ENCODE results near the gene UNC13B.

The UNC13B gene

GRCh38 chr9:35338086-35338485 lies 176.3 kb downstream of the UNC13B start:
- DNase-seq (ENCODE audit: low spot score) = no peak

DNA sequence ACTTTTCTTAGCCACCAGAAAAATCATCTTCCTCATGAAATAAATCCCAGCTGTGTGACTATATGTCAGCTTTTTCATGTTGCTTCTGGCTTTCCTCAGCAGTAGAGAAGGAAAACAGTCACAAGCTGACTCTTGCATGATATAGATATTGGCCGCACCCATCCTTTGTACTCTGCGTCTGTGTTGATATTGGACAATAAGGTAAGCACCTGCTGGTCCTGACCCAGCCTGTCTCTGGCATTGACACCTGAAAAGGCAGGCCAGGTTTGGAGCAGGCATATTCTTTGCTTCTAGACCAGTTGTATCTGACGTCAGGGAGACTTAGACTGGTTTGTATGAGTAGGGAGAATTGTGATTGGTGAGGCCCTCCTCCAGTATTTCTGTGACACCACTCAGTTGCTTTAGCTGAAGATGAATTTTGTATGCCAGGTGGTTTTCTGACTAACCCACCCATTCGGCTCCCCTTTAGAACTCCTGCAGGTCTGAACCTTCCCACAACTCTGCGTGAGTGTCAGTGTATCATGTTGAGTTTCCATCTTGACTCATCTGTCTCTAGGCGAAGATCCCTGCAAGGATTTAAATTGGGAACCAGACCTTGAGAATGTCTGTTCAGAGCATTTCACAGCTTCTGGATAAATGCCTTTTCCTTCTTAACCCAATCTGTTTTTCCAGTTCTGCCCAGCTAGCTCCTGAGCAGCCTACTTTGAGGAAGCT lies 176.9 kb downstream of the UNC13B start:
- no peak for DNase-seq (ENCODE audit: low spot score)

- no peak for DNase-seq (ENCODE audit: low spot score)
These were observed 178.2 kb downstream of the UNC13B start for GRCh38 chr9:35340046-35340445.

DNA sequence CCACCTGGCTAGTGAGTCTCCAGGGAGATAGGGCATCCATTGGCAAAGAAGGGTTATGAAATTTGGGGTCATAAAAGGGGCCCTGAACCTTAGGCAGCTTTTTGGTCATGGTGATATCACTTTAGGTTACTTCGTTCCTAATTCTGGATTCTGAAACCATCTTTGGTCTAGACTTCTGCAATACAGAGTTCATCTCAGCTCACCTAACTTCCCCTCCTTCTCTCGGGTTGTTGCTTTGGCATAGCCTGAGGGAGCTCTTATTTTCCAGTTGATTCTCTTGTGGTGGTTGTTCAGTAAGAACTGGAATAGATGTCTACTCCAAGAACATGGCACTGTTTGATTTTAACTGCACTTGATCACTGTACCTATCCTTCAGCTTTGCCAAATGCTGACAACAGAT lies 179.2 kb downstream of the UNC13B start:
- DNase-seq (ENCODE audit: low spot score) = no peak

- DNase-seq (ENCODE audit: low spot score) = peak; percentile 65
These were observed 179.8 kb downstream of the UNC13B start for GRCh38 chr9:35341585-35341984.

DNA sequence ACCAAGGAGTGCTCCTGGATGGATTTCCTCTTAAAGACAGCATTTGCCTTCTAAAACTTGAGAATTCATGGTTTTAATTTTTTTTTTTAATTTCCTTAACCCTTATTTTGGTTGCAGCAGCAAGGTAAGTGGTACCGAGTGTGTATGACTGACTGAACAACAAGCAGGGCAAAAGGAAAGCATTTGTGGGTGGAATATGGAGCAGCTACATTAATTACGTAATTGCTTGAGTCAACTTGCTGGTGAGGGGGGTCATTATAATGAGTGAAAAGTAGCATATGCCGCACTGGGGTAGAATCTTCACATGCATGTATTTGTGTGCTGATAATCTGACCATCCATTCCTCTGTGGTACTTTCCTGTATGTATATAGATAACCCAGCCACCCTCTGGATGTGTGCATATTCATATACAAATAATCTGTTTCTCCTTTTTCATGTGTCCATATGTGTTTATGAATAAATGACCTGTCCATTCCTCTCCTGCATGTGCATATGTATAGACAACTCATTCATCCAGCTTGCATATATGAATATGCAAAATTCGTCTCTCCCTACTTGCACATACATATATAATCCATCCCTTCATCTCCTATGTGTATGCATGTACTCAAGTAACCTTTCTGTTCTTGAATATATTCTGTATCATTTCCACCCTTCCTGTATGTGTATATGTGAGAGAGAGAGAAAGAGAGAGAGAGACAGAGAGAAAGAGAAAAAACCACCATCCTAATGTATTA lies 180.6 kb downstream of the UNC13B start:
- DNase-seq (ENCODE audit: low spot score) = no peak

DNA sequence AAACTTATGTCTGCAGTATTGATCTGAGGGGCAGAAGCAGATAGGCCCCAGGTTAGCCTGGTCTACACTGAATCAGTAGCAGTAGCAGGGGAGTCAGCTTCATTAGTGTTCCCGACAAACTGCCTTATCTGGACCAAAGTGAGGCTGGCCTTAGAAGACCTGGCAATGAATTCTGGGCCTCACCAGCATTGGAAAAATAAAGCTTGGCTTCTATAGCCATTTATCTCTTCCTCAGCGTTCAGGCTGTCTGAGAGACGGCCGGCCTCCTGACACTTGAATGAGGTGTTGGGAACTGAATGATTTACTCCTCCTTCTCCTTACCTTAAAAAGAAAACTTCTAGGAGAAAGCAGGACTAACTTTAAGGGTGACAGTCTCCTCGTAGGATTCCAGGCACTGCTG lies 186.3 kb downstream of the UNC13B start:
- DNase-seq (ENCODE audit: low spot score) = no peak

DNA sequence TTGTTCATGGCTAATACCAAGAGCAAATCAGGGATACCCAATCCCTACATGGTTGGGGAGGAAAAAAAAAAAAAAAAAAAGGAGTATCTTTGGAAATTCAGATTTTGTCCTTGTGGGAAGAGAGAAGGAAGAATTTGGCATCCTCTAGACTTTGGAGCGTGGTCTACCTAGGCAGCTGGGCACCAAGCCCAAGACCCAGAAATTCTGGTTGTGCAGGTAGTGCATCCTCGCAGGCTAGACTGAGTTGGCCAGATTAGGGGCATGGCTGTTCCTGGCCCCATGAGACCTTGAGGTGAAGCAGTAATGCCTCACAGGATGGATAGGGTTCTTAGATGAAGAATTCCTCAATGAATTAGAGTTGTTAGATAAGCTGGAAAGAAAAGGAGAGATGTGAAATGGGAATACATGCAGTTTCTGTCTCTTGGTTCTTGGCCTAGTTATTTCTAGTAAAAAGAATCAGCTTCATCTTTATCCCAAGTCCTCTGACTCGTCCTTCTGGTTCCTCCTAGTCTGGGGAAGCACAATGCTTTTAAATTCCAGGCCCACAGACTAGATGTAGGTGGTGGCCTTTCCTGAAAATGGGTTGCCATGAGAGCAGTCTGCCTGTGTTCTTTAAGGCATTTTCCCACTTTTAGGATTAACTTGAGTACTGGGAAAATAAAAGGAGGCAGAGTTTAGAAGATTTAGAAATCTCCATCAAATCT lies 187.6 kb downstream of the UNC13B start:
- DNase-seq (ENCODE audit: low spot score) = no peak

GRCh38 chr9:35350212-35350611 lies 188.4 kb downstream of the UNC13B start:
- peak; percentile 85 for DNase-seq (ENCODE audit: low spot score)

GRCh38 chr9:35350827-35351549 lies 189.2 kb downstream of the UNC13B start:
- no peak for DNase-seq (ENCODE audit: low spot score)

DNA sequence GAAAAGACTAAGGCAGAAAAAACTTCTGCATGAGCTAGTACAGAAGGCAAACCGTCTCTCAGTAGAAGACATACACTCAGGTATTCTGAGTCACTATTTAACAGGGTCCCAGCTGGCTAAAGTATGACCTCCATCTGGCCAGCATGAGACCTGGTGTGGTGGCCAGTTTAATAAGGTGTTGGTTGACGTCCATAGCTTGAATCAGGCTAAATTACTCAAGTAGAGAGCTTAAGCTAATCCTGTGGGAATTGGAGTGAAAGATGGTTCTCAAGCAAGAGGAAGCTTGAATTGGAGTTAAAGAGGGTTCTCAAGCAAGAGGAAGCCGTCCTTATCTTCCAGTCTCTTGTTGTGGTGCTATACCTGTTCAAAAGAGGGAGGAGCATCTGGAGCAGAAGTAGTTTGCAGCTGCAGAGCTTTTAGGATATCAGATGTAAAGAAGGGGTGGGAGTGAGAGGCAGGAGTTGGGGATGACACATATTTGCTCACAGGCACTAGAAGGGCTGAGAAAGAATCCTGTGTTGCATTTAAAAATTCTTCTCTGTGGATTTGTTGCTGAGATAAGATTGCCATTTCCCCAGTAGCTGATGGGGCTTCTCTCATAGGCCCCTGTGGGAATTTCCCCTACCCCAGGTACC lies 192.0 kb downstream of the UNC13B start:
- DNase-seq (ENCODE audit: low spot score) = no peak

DNA sequence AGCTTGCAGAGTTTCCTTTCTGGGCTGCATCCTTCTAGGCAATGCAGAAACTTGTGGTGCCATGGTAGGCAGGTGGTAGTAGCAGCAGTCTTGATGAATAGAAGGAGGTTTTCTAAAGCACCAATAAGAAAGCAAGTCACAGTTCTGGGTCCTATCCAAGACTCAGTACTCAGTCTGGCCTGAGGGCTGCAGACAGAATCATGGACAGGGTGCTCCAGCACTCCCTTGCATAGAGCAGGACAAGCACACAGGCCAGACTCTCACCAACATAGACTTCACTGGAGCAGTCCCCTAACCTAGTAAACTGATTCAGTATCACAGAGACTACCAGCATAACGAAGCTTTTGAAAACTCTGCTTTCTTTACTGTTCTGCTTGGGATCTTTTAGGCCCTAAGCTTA lies 194.1 kb downstream of the UNC13B start:
- DNase-seq (ENCODE audit: low spot score) = no peak

DNA sequence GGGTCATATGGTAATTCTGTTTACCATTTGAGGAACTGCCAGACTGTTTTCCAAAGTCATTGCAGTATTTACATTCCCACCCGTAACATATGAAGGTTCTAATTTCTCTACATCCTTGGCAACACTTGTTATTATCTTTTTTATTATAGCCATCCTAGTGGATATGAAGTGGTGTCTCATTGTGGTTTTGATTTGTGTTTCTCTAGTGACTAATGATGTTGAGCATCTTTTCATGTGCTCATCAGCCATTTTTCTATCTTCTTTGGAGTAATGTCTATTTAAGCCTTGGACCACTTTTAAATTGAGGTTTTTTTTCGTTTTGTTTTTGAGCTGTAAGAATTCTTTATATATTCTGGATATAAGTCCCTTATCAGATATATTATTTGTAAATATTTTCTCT lies 195.3 kb downstream of the UNC13B start:
- DNase-seq (ENCODE audit: low spot score) = no peak

DNA sequence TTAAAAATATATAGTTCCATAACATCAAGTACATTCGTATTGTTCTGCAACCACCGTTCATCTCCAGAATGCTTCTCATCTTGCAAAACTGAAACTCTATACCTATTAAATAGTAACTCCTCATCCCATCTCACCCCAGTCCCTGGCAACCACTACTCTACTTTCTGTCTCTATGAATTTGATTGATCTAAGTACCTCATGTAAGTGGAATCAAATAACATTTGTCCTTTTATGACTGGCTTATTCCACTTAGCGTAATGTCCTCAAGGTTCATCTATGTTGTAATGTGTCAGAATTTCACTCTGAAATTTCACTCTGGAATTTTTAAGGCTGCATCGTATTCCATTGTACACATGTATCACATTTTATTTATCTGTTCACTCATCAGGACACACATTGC lies 196.0 kb downstream of the UNC13B start:
- DNase-seq (ENCODE audit: low spot score) = no peak

GRCh38 chr9:35364817-35365585 lies 203.2 kb downstream of the UNC13B start:
- DNase-seq (ENCODE audit: low spot score) = no peak

DNA sequence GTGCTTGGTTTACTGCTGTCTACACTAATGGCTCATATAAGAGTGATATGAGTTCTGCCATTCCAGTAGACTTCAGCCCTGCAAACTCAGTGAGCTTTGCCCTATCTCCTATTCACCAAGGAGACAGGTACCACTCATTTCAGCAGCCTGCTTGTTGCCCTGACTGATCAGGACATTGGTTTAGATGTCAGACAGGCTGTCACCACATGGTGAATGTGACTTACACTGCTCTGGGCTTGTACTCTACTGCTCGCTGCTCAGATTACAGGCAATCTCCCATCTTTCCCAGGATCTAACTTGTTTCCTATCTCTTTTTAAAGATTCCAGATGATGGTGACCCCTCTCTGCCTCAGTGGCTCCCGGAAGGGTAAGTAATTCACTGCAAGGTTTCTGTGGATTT lies 204.8 kb downstream of the UNC13B start:
- no peak for DNase-seq (ENCODE audit: low spot score)

- no peak for DNase-seq (ENCODE audit: low spot score)
These were observed 205.6 kb downstream of the UNC13B start for GRCh38 chr9:35367451-35367850.

GRCh38 chr9:35370241-35370640 lies 208.4 kb downstream of the UNC13B start:
- DNase-seq (ENCODE audit: low spot score) = no peak

DNA sequence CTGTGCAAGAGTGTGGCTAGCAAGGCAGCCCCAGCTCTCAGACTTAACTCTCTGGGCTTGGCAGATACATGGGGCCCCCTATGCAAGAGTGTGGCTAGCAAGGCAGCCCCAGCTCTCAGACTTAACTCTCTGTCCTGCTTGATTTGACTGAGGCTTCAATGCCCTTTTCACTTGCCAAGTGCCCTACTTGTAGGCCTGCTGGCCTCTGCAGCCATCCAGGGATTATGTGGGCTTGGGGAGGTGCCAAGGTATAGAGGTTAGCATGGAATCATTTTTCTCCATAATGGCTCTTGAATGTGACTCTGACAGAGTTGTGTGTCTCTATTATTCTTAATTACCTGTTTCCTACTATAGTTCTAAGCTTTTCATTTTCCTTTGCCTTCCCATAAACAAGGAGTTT lies 212.6 kb downstream of the UNC13B start:
- DNase-seq (ENCODE audit: low spot score) = no peak

DNA sequence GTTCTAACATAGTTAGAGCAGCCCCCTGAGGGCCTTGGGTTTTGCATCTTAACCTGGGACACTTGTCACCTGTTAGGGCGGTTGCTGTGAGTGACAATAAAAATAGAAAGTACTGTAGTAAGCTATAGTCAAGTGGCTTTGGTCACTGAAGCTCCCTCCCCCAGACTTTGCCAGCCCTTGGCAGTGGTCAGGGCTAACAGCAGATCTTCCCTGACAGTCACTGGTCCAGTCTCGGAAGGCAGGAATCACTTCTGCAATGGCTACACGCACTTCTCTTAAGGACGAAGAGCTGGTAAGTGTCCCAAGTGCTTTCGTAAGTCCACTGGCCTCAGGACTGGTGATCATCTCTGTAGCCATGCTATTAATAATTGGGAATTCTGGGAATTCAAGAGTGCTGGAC lies 213.1 kb downstream of the UNC13B start:
- no peak for DNase-seq (ENCODE audit: low spot score)

GRCh38 chr9:35380039-35380438 lies 218.2 kb downstream of the UNC13B start:
- DNase-seq (ENCODE audit: low spot score) = no peak
